ENCODE data around the gene REC114.

Gene REC114

GRCh38 chr15:73584699-73585420 is 141.9 kb downstream of the REC114 start:
- H3K27ac Mint-ChIP-seq = no peak overlapping the region

GRCh38 chr15:73585871-73586654 is 143.1 kb downstream of the REC114 start:
- no peak for DNase-seq
- peaks cover 7% of the 10 kb centered on the region for H3K27me3 Mint-ChIP-seq (ENCODE audit: low read depth, poor library complexity)
- H3K9me3 Mint-ChIP-seq = no peaks in the 10 kb centered on the region
- peaks cover 56% of the 10 kb centered on the region for H3K36me3 Mint-ChIP-seq (ENCODE audit: low read depth)
- no peak overlapping the region for H3K4me3 Mint-ChIP-seq
- no peak for TF ChIP-seq CTCF (IDR thresholded peaks at IDR 0.05)
- no peaks in the 10 kb centered on the region for H3K4me1 Mint-ChIP-seq
- no peak overlapping the region for H3K27ac Mint-ChIP-seq

More at GRCh38 chr15:73584699-73585420, 141.9 kb downstream of the REC114 start:
- no peak for TF ChIP-seq CTCF (IDR thresholded peaks at IDR 0.05)
- Mint-ChIP-seq H3K36me3 (ENCODE audit: low read depth) (peaks cover 64% of the 10 kb centered on the region), H3K9me3 (no peaks in the 10 kb centered on the region), H3K4me3 (no peak overlapping the region), H3K4me1 (no peaks in the 10 kb centered on the region), H3K27me3 (ENCODE audit: low read depth, poor library complexity) (peaks cover 7% of the 10 kb centered on the region)
- DNase-seq = no peak

- H3K36me3 Mint-ChIP-seq (ENCODE audit: low read depth) = peaks cover 51% of the 10 kb centered on the region
Observed at GRCh38 chr15:73589766-73590165, 146.8 kb downstream of the REC114 start.

GRCh38 chr15:73590263-73590662 is 147.3 kb downstream of the REC114 start:
- H3K36me3 Mint-ChIP-seq (ENCODE audit: low read depth) = peaks cover 46% of the 10 kb centered on the region
- no peak for DNase-seq
- no peak for TF ChIP-seq CTCF (IDR thresholded peaks at IDR 0.05)
- H3K4me1 Mint-ChIP-seq = peaks cover 10% of the 10 kb centered on the region
- H3K4me3 Mint-ChIP-seq = no peak overlapping the region
- no peaks in the 10 kb centered on the region for H3K27me3 Mint-ChIP-seq (ENCODE audit: low read depth, poor library complexity)
- no peaks in the 10 kb centered on the region for H3K9me3 Mint-ChIP-seq
- no peak overlapping the region for H3K27ac Mint-ChIP-seq

More at GRCh38 chr15:73589766-73590165, 146.8 kb downstream of the REC114 start:
- Mint-ChIP-seq H3K4me3 (no peak overlapping the region), H3K4me1 (peaks cover 9% of the 10 kb centered on the region), H3K27ac (no peak overlapping the region), H3K27me3 (ENCODE audit: low read depth, poor library complexity) (peaks cover 4% of the 10 kb centered on the region), H3K9me3 (no peaks in the 10 kb centered on the region)
- DNase-seq = no peak
- no peak for TF ChIP-seq CTCF (IDR thresholded peaks at IDR 0.05)

- DNase-seq = no peak
Observed at GRCh38 chr15:73593304-73594074, 150.5 kb downstream of the REC114 start.

More at GRCh38 chr15:73593304-73594074, 150.5 kb downstream of the REC114 start:
- TF ChIP-seq CTCF (IDR thresholded peaks at IDR 0.05) = no peak
- peaks cover 38% of the 10 kb centered on the region for H3K4me1 Mint-ChIP-seq
- no peaks in the 10 kb centered on the region for H3K27me3 Mint-ChIP-seq (ENCODE audit: low read depth, poor library complexity)
- peak overlapping the region; percentile 72 for H3K27ac Mint-ChIP-seq
- H3K4me3 Mint-ChIP-seq = no peak overlapping the region
- peaks cover 24% of the 10 kb centered on the region for H3K36me3 Mint-ChIP-seq (ENCODE audit: low read depth)
- H3K9me3 Mint-ChIP-seq = no peaks in the 10 kb centered on the region

All from nephron progenitor cell (in vitro differentiated cells).